ENCODE results near the gene C6orf58.

Gene C6orf58

DNA sequence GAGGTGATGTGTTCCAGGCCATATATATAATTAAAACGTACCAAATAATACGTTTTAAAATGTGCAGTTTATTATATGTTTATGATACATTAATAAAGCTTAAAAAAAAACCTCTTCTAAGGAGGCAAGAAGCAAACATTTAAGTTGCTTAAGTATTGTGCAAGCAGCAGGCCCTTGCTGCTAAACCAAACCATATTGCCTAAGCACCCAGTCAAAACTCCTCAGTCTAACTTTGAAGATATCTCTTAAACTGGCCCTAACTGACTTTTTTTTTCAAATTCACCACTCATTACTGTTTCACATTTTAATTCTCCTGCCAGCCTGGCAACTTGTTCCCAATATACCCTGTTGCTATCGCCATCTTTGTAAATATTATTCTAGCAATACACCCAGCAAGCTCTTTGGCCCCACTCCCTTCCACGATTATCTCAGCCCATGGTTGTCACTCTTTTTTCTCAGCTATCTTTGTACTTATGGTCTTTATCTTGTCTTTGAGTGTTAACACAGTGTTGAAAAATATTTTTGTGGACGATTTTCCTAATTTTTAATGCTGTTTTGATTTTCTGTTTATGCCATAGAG is 60.9 kb downstream of the C6orf58 start:
- H3K4me3 ChIP-seq (ENCODE audit: low read depth, low read length), result no peak overlapping the region
- TF ChIP-seq, protein P1, sequence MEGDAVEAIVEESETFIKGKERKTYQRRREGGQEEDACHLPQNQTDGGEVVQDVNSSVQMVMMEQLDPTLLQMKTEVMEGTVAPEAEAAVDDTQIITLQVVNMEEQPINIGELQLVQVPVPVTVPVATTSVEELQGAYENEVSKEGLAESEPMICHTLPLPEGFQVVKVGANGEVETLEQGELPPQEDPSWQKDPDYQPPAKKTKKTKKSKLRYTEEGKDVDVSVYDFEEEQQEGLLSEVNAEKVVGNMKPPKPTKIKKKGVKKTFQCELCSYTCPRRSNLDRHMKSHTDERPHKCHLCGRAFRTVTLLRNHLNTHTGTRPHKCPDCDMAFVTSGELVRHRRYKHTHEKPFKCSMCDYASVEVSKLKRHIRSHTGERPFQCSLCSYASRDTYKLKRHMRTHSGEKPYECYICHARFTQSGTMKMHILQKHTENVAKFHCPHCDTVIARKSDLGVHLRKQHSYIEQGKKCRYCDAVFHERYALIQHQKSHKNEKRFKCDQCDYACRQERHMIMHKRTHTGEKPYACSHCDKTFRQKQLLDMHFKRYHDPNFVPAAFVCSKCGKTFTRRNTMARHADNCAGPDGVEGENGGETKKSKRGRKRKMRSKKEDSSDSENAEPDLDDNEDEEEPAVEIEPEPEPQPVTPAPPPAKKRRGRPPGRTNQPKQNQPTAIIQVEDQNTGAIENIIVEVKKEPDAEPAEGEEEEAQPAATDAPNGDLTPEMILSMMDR (IDR thresholded peaks at IDR 0.05; ENCODE audit: insufficient read depth, low read depth, low read length, missing control alignments), result no peak
- no peak for DNase-seq (ENCODE audit: low read depth)
